CD4-positive, alpha-beta T cell treated with Interleukin-15 for 1 hour (primary cell): ENCODE results near the gene MYO7B.

Experiments used
- DNase-seq: peaks from one replicate; pipeline ENCODE4 v3.0.0-alpha.2; 2020

MYO7B gene

GRCh38 chr2:127590386-127591190, 55.1 kb downstream of the MYO7B start:
- DNase-seq: no peak

GRCh38 chr2:127591221-127591923, 55.9 kb downstream of the MYO7B start:
- peak; percentile 71 for DNase-seq

- DNase-seq: no peak
These were observed 57.3 kb downstream of the MYO7B start for GRCh38 chr2:127592761-127593227.

GRCh38 chr2:127593228-127594115, 58.0 kb downstream of the MYO7B start:
- DNase-seq: no peak

GRCh38 chr2:127594116-127594591, 58.7 kb downstream of the MYO7B start:
- DNase-seq: no peak

GRCh38 chr2:127596311-127597045, 61.0 kb downstream of the MYO7B start:
- no peak for DNase-seq

GRCh38 chr2:127597046-127597983, 61.8 kb downstream of the MYO7B start:
- DNase-seq: no peak

GRCh38 chr2:127597984-127598380, 62.5 kb downstream of the MYO7B start:
- no peak for DNase-seq

GRCh38 chr2:127598711-127599110, 63.2 kb downstream of the MYO7B start:
- no peak for DNase-seq

GRCh38 chr2:127599211-127599610, 63.7 kb downstream of the MYO7B start:
- no peak for DNase-seq

GRCh38 chr2:127604986-127605385, 69.5 kb downstream of the MYO7B start:
- no peak for DNase-seq

- DNase-seq: no peak
These were observed 70.3 kb downstream of the MYO7B start for GRCh38 chr2:127605691-127606263.

GRCh38 chr2:127606625-127607398, 71.3 kb downstream of the MYO7B start:
- DNase-seq: no peak

GRCh38 chr2:127607399-127607908, 72.0 kb downstream of the MYO7B start:
- no peak for DNase-seq

- no peak for DNase-seq
These were observed 72.9 kb downstream of the MYO7B start for GRCh38 chr2:127608061-127609030.

GRCh38 chr2:127609031-127609751, 73.7 kb downstream of the MYO7B start:
- DNase-seq: no peak

GRCh38 chr2:127609818-127610217, 74.3 kb downstream of the MYO7B start:
- no peak for DNase-seq

- no peak for DNase-seq
These were observed 75.1 kb downstream of the MYO7B start for GRCh38 chr2:127610561-127610960.
